Muscle of back (tissue), 11 donors: ENCODE results near the gene UQCRFS1. TPM values are rescaled to one million over a fixed set of nuclear protein-coding genes. Genes with fewer than 3 reads are reported as not detected.

Experiments
- DNase-seq, 3 donors: peaks; one replicate each; pipeline versions ENCODE4 v3.0.0 to v3.0.0-alpha.2; 2013
- polyA plus RNA-seq, 10 donors: library from polyadenylated mRNA; unstranded; fragments of 120-200 nt; gene quantifications; one replicate each; pipeline ENCODE4 v1.2.1, GENCODE V29; 2013; ENCODE audit not compliant: insufficient read length in 10 of 10

The UQCRFS1 gene
- polyA plus RNA-seq, 10 donors = 23.6 to 38.0 (median 33.1) TPM

- DNase-seq = no peak
These were observed 41.4 kb downstream of the UQCRFS1 start for GRCh38 chr19:29171525-29171924.

DNA sequence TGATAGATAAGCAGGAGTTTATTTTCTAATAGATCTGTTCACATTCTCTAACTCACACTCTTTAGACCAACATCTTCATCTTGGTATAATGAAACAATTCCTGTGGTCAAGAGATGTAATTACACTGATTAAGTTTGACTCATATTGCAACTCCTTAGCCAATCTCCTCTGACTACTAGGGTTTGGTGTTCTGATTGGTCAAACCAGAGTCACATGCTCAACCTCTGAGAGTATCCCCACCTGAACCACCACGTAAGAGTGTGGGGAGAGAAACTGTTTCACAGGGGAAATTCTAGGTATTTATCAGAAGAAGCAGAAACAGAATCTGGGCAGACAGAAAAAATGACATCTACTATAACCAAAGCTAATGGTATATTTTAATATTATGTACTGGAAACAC is 42.4 kb downstream of the UQCRFS1 start:
- DNase-seq = no peak

- no peak for DNase-seq
These were observed 50.3 kb downstream of the UQCRFS1 start for GRCh38 chr19:29162694-29163093.

DNA sequence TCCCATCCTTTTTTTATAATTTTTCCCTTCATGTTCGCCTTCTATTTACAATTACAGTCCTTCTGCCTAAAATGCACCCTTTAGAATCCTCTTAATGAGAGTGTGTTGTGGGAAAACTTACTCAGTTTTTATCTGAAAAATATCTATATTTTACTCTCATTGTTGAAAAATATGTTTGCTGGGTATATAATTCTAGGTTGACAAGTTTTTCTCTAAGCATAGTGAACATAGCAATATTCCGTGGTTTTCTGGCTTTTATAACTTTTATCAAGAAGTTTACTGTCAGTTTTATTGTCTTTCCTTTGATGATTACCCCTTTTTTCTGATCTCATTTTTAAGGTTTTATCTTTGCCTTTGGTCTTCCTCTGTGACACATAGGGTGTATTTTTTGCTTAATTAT is 57.3 kb downstream of the UQCRFS1 start:
- DNase-seq = no peak
